NCI-H1417 (cell line): Measurements from ENCODE around the gene MAGI2.

ENCODE experiments used
- DNase-seq, 3 experiments: peaks; one replicate each; lab custom pipeline; 2025; lab: John Stamatoyannopoulos, UW

The MAGI2 gene

GRCh38 chr7:78179211-78179610 is 1274.3 kb downstream of the MAGI2 start:
- no peak for DNase-seq

GRCh38 chr7:78178319-78178718 is 1275.1 kb downstream of the MAGI2 start:
- no peak for DNase-seq

DNA sequence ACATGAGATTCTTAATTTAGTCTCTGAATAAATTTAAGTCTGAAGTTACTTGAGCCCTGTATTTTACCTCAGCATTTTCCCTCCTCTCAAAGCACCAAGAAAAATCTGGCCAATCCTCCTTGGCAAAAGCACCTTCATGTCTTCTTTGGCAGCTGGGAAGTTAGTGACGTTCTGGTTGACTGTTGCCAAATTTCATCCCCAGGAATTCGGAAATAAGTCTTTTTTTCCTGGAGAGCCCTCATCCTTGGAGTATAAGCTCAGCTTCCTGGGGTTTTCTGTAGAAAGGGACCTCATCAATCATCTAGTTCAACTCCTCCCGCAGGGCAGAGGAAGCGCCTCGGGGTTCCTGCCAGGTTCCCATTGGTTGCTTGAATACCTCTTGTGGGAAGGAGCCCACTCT is 1277.3 kb downstream of the MAGI2 start:
- no peak for DNase-seq

- DNase-seq: no peak
These were observed 1278.0 kb downstream of the MAGI2 start for GRCh38 chr7:78175330-78176100.

DNA sequence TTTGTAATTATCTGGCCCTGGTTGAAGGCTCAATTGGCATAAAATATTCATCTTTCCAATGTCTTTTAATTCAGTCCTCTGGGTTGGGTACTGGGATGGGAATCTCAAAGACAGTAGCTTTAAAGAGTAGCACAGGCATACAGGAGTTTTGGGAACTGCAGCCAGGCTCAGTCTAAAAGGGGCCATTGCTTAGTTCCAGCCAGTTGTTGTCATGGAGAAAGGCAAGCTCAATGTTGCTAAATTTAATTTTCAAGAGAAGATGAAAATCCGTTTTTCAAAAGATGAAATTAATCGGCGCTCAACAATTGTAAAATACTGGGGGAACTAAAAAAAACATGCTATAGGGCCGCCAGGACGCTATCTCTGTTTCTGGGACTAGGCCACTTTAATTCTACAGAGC is 1279.8 kb downstream of the MAGI2 start:
- DNase-seq: no peak

DNA sequence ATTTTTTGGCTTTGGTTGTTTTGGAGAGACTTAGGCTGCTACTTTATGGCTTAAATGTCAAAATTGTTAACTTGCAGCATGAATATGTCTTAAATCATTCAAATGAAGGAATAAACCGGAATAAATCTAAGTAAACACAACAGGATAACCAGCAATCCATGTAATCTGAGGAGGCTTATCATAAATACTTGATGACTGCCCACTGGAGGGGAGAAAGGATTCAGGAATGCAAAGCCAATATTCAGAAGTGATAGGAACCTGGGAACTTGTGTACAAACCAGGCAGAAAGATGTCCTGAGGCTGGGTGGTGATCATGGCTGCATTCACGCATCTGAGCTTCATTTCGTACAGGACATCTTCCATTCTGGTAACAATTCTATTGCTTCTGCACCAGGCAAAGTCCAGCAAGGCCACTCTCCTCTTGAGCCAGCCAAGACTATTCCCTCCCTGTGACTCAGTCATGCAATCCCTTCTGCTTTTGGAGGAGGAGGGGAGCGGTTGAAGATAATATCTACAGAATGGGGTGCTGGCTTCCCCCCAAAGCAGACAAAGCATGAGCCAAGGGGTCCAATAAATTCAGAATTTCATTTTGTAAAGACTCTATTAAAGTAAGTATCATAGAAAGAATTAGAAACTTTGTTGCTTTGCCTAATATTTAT is 1280.4 kb downstream of the MAGI2 start:
- peak in 1 of 3 experiments; percentile 66 for DNase-seq

DNA sequence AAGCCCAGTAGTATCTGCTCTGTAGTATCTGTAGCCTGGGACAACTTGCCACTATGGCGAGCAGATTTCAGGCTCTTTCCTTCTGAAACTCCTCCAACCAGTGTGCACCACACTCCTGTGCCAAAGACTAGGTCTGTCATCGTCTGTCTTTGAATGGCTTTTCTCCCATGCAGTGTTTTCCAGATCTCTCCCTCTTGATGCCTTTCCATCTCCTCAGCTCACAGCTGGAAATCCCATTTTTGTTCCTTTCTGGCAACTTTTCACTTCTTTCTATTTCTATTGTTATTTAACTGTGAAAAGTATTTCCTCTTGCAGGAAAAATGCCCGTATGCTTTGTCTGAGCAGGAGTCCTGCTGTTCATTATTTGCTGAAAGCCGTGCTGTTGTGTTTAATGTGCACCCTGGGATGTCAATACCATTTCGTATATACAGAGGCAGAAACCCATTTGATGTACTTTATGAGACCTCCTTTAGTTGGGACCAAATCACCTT is 1281.2 kb downstream of the MAGI2 start:
- peak in 2 of 3 experiments; percentile 61 to 82 for DNase-seq

GRCh38 chr7:78171398-78171797 is 1282.1 kb downstream of the MAGI2 start:
- no peak for DNase-seq

DNA sequence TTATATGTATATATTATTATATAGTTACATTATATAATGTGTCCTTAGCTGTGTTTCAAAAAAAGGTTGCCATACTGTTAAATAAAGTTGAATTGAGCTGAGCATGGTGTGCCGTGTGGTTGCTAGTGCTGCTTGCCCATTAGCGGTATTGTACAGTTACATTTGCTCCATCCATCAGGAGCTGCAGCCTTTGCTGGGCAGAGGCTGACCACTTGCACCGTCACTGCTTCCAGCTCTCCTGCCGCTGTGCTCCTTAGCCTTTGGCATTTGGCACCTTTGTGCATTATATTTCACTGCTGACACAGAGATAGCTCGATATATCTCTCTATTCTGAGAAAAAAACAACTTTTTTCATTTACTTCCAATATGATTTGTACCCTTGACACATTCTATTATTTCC is 1282.7 kb downstream of the MAGI2 start:
- no peak for DNase-seq

GRCh38 chr7:78169992-78170391 is 1283.5 kb downstream of the MAGI2 start:
- no peak for DNase-seq

DNA sequence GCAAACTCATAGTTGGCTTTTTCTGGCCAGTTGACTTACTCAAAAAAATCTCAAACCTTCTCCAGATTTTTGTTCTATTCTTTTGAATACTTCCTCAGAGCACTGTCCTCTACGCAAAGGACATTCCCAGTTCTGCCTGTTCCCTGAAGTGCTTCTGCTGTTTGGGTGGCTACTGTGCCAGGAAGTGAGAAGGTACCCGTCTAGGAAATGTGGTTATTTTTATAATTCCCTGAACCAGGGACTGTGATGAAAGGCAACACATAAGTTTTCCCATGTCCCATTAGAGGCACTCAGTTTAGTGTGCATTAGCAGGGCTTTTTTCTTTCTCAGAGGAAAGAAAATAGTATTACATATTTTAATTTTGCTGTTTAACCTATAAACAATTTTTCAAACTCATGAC is 1284.6 kb downstream of the MAGI2 start:
- no peak for DNase-seq

DNA sequence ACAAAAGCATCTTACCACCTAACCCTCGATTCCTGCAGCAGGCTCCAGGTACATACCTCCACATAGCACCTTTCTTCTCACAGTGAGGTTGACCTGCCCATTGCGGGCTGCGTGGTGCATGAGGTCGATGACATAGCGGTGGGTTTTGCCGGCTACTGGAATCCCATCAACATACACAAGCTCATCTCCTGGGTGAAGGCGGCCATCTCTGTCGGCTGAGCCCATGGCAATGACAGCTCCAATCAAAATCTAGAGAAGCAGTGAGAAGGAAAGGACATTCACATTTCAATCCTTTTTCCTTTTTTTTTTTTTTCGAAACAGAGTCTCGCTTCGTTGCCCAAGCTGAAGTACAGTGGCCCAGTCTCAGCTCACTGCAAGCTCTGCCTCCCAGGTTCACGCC is 1285.6 kb downstream of the MAGI2 start:
- no peak for DNase-seq

DNA sequence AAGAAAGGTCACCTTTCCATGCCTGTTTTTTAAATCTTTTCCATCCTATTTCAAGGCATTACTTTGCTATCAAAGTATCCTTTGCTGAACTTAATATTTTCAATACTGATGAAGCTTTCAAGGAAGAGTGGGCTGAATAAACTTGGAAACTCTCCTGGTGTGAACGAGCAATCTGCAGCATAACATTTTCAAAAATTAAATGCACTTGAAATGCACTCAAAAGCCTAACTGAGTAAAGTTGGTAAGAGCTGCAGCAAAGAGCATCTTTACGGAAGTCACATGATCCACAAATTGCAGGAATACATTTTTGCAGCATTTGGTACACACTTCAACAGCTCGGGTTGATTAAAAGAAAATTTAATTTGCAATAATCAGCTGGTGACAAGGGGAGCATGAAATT is 1287.6 kb downstream of the MAGI2 start:
- DNase-seq: peak in 1 of 3 experiments; percentile 18

DNA sequence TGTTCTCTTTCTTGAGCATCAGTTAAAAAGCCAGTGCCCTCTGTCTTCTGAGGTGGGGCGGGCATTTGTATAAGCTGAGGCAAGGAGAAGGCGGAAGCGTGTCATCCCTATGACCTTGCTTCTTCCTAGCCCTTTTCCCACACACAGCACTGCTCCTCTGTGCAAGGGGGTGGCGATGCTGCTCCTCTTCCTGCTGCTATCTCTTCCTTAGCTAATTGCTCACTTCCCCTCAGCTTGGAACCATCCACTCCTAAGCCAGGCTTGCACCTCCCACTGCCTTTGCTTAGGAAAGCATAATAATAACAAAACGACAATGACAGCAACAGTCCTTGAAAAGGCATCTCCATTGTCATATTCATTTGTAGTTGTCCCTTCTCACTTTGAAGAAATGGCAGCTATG is 1288.0 kb downstream of the MAGI2 start:
- DNase-seq: no peak

- DNase-seq: peak in 1 of 3 experiments; percentile 15
These were observed 1289.0 kb downstream of the MAGI2 start for GRCh38 chr7:78164459-78164858.

DNA sequence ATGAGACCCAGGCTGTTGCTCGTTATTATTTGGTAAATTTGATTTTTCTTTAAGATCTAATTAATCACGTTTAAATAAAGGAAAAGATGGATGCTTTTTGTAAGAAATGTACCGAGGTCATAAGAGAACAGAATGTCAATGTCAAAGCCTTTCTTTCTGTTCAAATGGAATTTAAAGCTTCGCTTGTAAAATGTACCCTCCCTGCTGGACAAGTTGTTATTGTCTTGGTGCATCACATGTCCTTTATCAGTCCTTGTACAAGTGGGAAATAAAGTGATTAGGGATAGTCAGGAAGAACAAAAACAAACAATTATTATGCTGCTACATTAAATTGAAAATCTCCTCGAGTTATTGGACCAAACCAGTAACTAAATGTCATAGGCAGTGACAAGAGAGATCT is 1291.7 kb downstream of the MAGI2 start:
- no peak for DNase-seq

- no peak for DNase-seq
These were observed 1293.9 kb downstream of the MAGI2 start for GRCh38 chr7:78159545-78159944.

DNA sequence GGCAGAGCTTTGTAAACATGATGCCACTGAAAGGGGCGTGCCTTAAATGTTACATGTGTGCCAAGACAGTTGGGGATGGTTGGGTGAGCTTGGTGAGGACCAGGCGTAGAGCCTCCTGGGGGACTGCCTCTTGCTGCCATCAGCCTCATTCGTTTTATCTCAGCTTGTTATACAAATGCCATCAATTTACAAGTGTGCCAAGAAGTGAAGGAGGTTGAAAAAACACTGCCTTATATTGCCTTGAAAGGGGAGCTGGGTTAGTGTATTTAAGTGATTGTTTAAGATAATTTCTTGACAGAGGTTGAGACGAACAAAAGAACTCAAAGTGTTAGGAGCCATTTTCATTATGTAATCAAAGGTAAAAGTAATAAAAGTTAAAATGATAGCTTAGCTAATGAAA is 1300.2 kb downstream of the MAGI2 start:
- DNase-seq: no peak

DNA sequence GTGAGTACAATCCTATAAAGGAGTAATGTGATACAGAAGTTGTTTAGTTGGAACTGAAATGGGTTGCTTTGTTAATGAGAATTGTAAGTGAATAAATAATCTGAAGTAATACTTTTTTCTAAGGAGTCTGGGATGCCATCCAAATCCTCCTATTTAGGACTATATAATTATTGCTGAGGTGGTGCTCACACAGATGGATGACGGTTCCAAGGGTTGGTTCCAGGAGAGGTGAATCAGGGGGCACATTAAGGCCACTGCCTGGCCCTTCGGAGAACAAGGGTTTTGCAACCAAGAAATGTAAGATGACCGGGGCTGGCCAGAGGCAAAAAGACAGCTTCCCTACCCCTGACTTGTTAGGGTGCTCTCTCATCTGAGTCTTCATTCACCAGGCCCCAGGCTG is 1302.2 kb downstream of the MAGI2 start:
- DNase-seq: no peak

DNA sequence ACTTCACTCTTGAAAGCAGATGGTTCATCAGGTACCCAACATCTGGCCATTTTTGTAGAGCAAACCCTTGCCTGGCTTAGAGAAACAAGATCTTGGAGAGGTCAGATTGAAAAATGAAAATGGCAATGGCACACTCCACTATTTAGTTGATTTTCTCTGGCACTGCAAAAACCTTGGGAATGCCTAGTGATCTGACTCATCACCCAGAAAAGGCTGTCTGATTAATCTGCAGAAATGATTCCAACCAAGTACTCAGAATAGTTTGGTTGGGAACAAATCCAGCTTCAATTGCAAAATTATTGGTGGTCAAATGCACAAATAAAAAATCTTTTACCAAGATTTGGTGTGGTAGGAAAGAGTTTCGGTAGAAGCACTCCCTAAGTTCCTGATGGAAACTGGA is 1303.7 kb downstream of the MAGI2 start:
- no peak for DNase-seq

- no peak for DNase-seq
These were observed 1305.1 kb downstream of the MAGI2 start for GRCh38 chr7:78148166-78148894.

DNA sequence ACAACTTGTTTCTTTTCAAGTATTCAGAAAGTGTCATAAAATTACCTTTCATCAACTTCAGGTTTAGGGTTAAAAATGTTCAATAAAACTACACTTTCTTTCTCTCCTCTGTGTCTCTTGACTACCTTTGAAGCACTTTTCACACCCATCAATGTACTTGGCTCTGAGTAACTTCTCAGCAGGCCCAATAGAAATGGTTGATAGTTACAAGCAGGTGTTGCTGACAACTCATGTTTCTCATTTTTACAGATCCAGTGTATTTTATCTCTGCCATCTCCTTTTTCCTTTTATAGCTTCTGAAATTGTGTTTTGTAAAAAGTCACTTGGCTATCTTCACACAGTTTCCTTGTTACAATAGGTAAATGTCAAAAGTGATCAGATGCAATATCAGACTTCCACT is 1306.9 kb downstream of the MAGI2 start:
- no peak for DNase-seq

DNA sequence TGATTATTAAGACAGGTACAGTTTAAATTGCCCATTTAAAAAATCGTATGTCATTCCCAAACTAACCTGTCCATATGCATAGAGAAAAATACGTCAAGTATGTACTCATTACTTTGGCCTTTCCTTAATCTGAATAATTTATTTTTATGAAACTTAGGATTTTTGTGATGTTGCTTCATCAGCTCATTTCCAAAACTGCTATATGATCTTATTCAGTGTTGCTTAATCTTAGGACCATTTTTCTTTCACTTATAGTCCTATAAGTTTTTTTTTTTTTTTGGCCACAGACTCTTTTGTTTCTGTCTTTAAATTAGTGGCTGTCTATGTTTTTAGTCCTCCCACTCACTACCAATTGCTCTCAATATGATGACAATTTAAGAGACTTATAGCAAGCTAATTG is 1309.8 kb downstream of the MAGI2 start:
- no peak for DNase-seq
